HEK293 (cell line): ENCODE results near the gene KIF21B.

ENCODE experiments used
- CTCF ChIA-PET: fragments of 350-600 bp; formaldehyde crosslinking; extraction: SDS; loops from one replicate; lab custom pipeline; 2021; ENCODE audit warnings: antibody characterized with exemption; lab: Yijun Ruan, JAX
- POLR2A ChIA-PET: fragments of 300-600 bp; formaldehyde crosslinking; extraction: SDS; loops from one replicate; lab custom pipeline; 2020; ENCODE audit warnings: antibody characterized with exemption, inconsistent platforms; lab: Yijun Ruan, JAX
- H3K27ac ChIP-seq: fragments of 200-500 bp; sonication (Bioruptor generic); 2 replicates; pipeline ENCODE4 v1.5.1; 2014; ENCODE audit warnings: low read depth, low read length, control low read depth, inconsistent platforms; ENCODE audit errors: extremely low read depth
- H3K36me3 ChIP-seq, 2 experiments: fragments of 200-500 bp in 1 of 2; sonication (Bioruptor generic) in 1 of 2; 1 replicate in 1 of 2; 2 replicates in 1 of 2; pipeline ENCODE4 v1.5.1; 2014 to 2017; ENCODE audit warnings: inconsistent platforms in 2 of 2, low read length in 2 of 2; ENCODE audit not compliant: control insufficient read depth in 2 of 2, insufficient read depth in 1 of 2
- H3K4me1 ChIP-seq: fragments of 200-500 bp; sonication (Bioruptor generic); 2 replicates; pipeline ENCODE4 v1.5.1; 2014; ENCODE audit warnings: mild to moderate bottlenecking, low read length, inconsistent platforms; ENCODE audit not compliant: control insufficient read depth, insufficient read depth
- H3K4me3 ChIP-seq: 2 replicates; pipeline ENCODE4 v1.5.1; 2011; ENCODE audit warnings: low read depth, mild to moderate bottlenecking, control low read depth, low read length, moderate library complexity
- H3K9me3 ChIP-seq: fragments of 200-500 bp; sonication (Bioruptor generic); 2 replicates; pipeline ENCODE4 v1.5.1; 2014; ENCODE audit warnings: low read depth, low read length, inconsistent platforms; ENCODE audit not compliant: control insufficient read depth, insufficient read depth
- GLI2 ChIP-seq: fragments of 450-650 bp; formaldehyde crosslinking; IDR thresholded peaks from 2 replicates; pipeline ENCODE4; 2017; ENCODE audit warnings: missing biosample characterization, missing genetic modification characterization, low read depth, borderline replicate concordance
- KLF10 ChIP-seq: fragments of 450-650 bp; IDR thresholded peaks from 2 replicates; pipeline ENCODE4 v1.5.1; 2018; ENCODE audit warnings: missing biosample characterization, mild to moderate bottlenecking, missing genetic modification characterization
- MEIS1 ChIP-seq: sonication (generic); formaldehyde crosslinking; IDR thresholded peaks from 2 replicates; pipeline ENCODE4 v1.8.1; 2022; ENCODE audit warnings: missing genetic modification reagents, mild to moderate bottlenecking, borderline replicate concordance
- PATZ1 ChIP-seq: fragments of 450-650 bp; formaldehyde crosslinking; IDR thresholded peaks from 2 replicates; pipeline ENCODE4 v1.5.1; 2016; ENCODE audit warnings: missing biosample characterization, missing genetic modification characterization
- SCRT2 ChIP-seq: fragments of 450-650 bp; formaldehyde crosslinking; IDR thresholded peaks from 2 replicates; pipeline ENCODE4 v1.5.1; 2016; ENCODE audit warnings: missing biosample characterization, missing genetic modification characterization
- ZBTB21 ChIP-seq: fragments of 450-650 bp; formaldehyde crosslinking; IDR thresholded peaks from 2 replicates; pipeline ENCODE4 v1.5.1; 2017; ENCODE audit warnings: missing biosample characterization, missing genetic modification characterization
- ZBTB48 ChIP-seq: fragments of 450-650 bp; formaldehyde crosslinking; IDR thresholded peaks from 2 replicates; pipeline ENCODE4 v1.5.1; 2016; ENCODE audit warnings: missing biosample characterization, missing genetic modification characterization
- ZIC2 ChIP-seq: fragments of 450-650 bp; formaldehyde crosslinking; IDR thresholded peaks from 2 replicates; pipeline ENCODE4 v1.5.1; 2016; ENCODE audit warnings: missing biosample characterization, missing genetic modification characterization
- ZNF132 ChIP-seq: fragments of 450-650 bp; formaldehyde crosslinking; IDR thresholded peaks from 2 replicates; pipeline ENCODE4 v1.5.1; 2017; ENCODE audit warnings: missing biosample characterization, missing genetic modification characterization, borderline replicate concordance
- ZNF169 ChIP-seq: fragments of 450-650 bp; formaldehyde crosslinking; IDR thresholded peaks from 2 replicates; pipeline ENCODE4 v1.5.1; 2016; ENCODE audit warnings: missing biosample characterization, missing genetic modification characterization
- ZNF18 ChIP-seq: fragments of 450-650 bp; formaldehyde crosslinking; IDR thresholded peaks from 2 replicates; pipeline ENCODE4 v1.5.1; 2016; ENCODE audit warnings: missing biosample characterization, missing genetic modification characterization
- ZNF19 ChIP-seq: fragments of 450-650 bp; formaldehyde crosslinking; IDR thresholded peaks from 2 replicates; pipeline ENCODE4; 2016; ENCODE audit warnings: missing biosample characterization, missing genetic modification characterization, low read depth
- ZNF266 ChIP-seq: fragments of 450-650 bp; formaldehyde crosslinking; IDR thresholded peaks from 2 replicates; pipeline ENCODE4 v1.5.1; 2016; ENCODE audit warnings: missing biosample characterization, missing genetic modification characterization, low read depth
- ZNF366 ChIP-seq: fragments of 450-650 bp; formaldehyde crosslinking; conservative IDR thresholded peaks from 2 replicates; pipeline ENCODE4 v1.5.1; 2016; ENCODE audit warnings: missing biosample characterization, missing genetic modification characterization
- ZNF48 ChIP-seq: fragments of 450-650 bp; formaldehyde crosslinking; IDR thresholded peaks from 2 replicates; pipeline ENCODE4 v1.5.1; 2016; ENCODE audit warnings: missing biosample characterization, missing genetic modification characterization
- ZNF514 ChIP-seq: fragments of 450-650 bp; formaldehyde crosslinking; IDR thresholded peaks from 2 replicates; pipeline ENCODE4 v1.5.1; 2016; ENCODE audit warnings: missing biosample characterization, missing genetic modification characterization
- ZNF626 ChIP-seq: fragments of 450-650 bp; sonication (Bioruptor Pico); formaldehyde crosslinking; IDR thresholded peaks from 2 replicates; pipeline ENCODE4 v1.5.1; 2018; ENCODE audit warnings: missing biosample characterization, missing genetic modification characterization, inconsistent platforms
- ZNF639 ChIP-seq: fragments of 450-650 bp; formaldehyde crosslinking; IDR thresholded peaks from 2 replicates; pipeline ENCODE4 v1.5.1; 2016; ENCODE audit warnings: missing biosample characterization, missing genetic modification characterization
- ZNF660 ChIP-seq: fragments of 450-650 bp; IDR thresholded peaks from 2 replicates; pipeline ENCODE4 v1.5.1; 2018; ENCODE audit warnings: missing biosample characterization, mild to moderate bottlenecking, missing genetic modification characterization
- ZNF777 ChIP-seq: fragments of 450-650 bp; formaldehyde crosslinking; IDR thresholded peaks from 2 replicates; pipeline ENCODE4 v1.5.1; 2017; ENCODE audit warnings: missing biosample characterization, missing genetic modification characterization, borderline replicate concordance
- ZNF830 ChIP-seq: fragments of 450-650 bp; IDR thresholded peaks from 2 replicates; pipeline ENCODE4 v1.5.0; 2018; ENCODE audit warnings: missing biosample characterization, missing genetic modification characterization, low read depth, mild to moderate bottlenecking, moderate library complexity
- ZSCAN5A ChIP-seq: fragments of 450-650 bp; formaldehyde crosslinking; IDR thresholded peaks from 2 replicates; pipeline ENCODE4 v1.5.1; 2016; ENCODE audit warnings: missing biosample characterization, missing genetic modification characterization

The KIF21B gene

GRCh38 chr1:201020721-201021629 is 2.5 kb downstream of the KIF21B start (continued):
- TF ChIP-seq ZNF660 (tag by site-specific recombination): no peak
- no peak for TF ChIP-seq ZNF169

- Histone ChIP-seq H3K4me3 (no peak overlapping the region), H3K27ac (no peak overlapping the region; the same call in 1 of the 2 replicates), H3K9me3 (no peaks in the 10 kb centered on the region), H3K36me3 (no peaks in the 10 kb centered on the region), H3K4me1 (peaks cover 5% of the 10 kb centered on the region)
- POLR2A ChIA-PET: no interaction called here
- no peak for TF ChIP-seq ZNF18 (tag by site-specific recombination)
- TF ChIP-seq SCRT2 (tag by site-specific recombination): peak; percentile 70; the same call in 1 of the 2 replicates
- CTCF ChIA-PET: interaction anchor here (0.7 to 9.6 kb wide), 11 partner anchors 9 to 397 kb away, joined by 3 to 65 read pairs (median 6); no protein-coding TSS in a partner anchor
These were observed 3.4 kb downstream of the KIF21B start for GRCh38 chr1:201020040-201020591.

- H3K27ac ChIP-seq: no peak overlapping the region
- no peaks in the 10 kb centered on the region for H3K9me3 ChIP-seq
- H3K36me3 ChIP-seq: no peaks in the 10 kb centered on the region
- POLR2A ChIA-PET: no interaction called here
- CTCF ChIA-PET: interaction anchor here (0.9 to 9.6 kb wide), 7 partner anchors 8 to 95 kb away, joined by 3 to 65 read pairs (median 5); no protein-coding TSS in a partner anchor
- no peak overlapping the region for H3K4me3 ChIP-seq
- peaks cover 5% of the 10 kb centered on the region for H3K4me1 ChIP-seq
- TF ChIP-seq ZNF366 (tag by site-specific recombination): no peak
- no peak for TF ChIP-seq ZNF830 (tag by site-specific recombination)
- peak; percentile 69 for TF ChIP-seq PATZ1 (tag by site-specific recombination)
- TF ChIP-seq ZNF19: no peak
- no peak for TF ChIP-seq ZNF132 (tag by site-specific recombination)
- TF ChIP-seq GLI2: no peak
- TF ChIP-seq ZNF18 (tag by site-specific recombination): no peak
- TF ChIP-seq ZNF626: no peak
- no peak for TF ChIP-seq ZBTB48 (tag by site-specific recombination)
- TF ChIP-seq ZNF266 (tag by site-specific recombination): peak; percentile 88
- TF ChIP-seq ZSCAN5A (tag by site-specific recombination): no peak
- no peak for TF ChIP-seq ZNF777 (tag by site-specific recombination)
- no peak for TF ChIP-seq MEIS1
- 0 out of 2 replicates have a peak, but pooled peaks have one; percentile 35 for TF ChIP-seq ZIC2 (tag by site-specific recombination)
- no peak for TF ChIP-seq ZNF514 (tag by site-specific recombination)
- TF ChIP-seq ZNF639 (tag by site-specific recombination): no peak
- no peak for TF ChIP-seq ZNF48 (tag by site-specific recombination)
- TF ChIP-seq KLF10: 0 out of 2 replicates have a peak, but pooled peaks have one; percentile 22
- TF ChIP-seq ZBTB21 (tag by site-specific recombination): 0 out of 2 replicates have a peak, but pooled peaks have one; percentile 28
These were observed 4.1 kb downstream of the KIF21B start for GRCh38 chr1:201019321-201019977.
